GM19043 (cell line): ENCODE measurements around the gene MANBA.
A peak's percentile ranks its signal among the peaks of the same experiment; 100 is the strongest.
"Not testable (repeated sequence)": the region's sequence is repeated elsewhere in the genome, so short reads cannot be mapped to it uniquely, and the experiment has no call there.

Experiments used
- ATAC-seq: cut with Tn5 transposase; IDR thresholded peaks from one replicate; pipeline ENCODE4 v1.9.1; 2021; ENCODE audit warnings: low read depth; ENCODE audit not compliant: unreplicated experiment

The MANBA gene

DNA sequence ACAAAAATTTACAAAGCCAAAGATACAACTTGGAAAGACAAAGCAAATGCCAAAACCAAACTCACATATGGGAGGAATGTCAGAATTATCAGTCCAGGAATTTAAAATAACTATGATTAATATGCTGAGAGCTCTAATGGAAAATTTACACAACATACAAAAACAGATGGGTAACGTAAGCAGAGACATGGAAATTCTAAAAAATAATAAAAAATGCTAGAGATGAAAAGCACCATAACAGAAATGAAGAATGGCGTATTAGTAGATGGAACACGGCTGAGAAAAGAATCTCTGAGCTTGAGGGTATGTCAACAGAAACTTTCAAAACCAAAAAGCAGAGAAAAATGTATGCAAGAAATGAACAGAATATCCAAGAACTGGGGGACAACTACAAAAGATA, 4.1 kb upstream of the MANBA start:
- ATAC-seq: no peak

DNA sequence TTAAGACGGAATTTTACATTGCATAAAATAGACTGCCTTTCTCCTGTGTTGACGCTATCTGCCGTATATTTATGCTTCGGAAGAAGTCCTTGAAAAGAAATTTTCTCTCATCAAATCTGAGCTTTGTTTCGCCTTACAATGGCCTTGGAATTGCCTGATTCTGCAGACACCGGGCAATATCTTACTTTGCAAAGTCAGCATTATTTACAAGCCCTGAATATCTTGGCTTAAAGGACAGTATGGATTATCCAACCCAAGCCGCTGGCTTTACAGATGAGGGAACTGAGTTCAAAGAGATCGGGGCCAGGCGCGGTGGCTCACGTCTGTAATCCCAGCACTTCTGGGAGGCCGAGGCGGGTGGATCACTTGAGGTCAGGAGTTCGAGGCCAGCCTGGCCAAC, 1.1 kb upstream of the MANBA start:
- no peak for ATAC-seq

DNA sequence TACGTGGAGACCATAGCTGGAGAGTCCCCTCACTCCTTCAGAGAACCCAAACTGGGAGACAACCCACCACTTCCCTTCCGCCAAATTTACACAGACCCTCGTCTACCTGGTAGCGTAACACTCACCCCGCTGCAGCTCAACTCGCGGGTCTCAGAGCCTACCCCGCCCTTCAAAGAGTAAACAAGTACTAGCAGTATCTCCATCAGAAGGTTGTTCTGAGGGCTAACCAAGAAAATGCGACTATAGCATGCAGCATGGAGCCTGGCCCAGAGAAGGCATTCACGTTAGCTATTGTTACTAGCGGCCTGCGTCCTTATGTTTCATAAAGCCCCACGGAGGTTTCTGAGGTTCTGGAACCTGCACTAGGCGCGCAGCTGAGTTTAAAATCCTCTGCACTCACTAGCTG, 531 bp upstream of the MANBA start:
- ATAC-seq: peak; percentile 7

DNA sequence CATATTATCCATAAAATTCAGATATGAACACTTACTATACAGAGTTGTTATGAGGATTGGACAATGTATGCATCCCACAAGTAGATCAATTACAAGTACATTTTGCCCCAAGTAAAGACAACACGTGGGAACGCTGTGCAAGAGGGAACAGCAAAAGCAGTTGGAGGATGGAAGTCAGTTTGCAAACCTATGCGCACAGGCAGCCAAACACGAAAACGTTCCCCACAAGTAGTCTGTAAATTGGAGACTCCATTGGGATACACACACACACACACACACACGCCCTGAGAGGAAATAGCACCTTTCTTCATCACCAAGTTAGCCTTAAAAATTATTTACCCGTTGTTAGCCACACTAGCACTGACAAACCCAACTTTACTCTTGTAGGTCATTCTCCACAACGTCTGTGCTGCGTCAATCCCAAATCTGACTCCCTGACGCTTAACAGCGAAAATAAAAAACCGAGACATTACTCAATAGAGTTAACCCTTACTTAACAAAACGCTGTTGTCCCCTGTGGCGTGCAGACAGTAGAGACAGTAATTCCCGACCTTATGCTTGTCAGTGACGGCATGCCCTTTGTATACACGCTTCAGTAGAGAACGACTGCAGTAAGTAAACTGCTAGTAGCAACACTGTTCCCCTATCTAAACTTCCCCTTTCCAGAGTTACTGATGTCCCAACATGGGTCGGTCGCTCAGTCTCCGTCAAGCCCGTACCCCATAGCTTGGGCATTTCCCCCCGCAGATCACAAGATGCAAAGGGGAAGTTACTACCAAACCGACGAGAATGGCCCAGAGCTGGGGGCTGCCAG, 730 bp downstream of the MANBA start:
- ATAC-seq: peak; percentile 42

DNA sequence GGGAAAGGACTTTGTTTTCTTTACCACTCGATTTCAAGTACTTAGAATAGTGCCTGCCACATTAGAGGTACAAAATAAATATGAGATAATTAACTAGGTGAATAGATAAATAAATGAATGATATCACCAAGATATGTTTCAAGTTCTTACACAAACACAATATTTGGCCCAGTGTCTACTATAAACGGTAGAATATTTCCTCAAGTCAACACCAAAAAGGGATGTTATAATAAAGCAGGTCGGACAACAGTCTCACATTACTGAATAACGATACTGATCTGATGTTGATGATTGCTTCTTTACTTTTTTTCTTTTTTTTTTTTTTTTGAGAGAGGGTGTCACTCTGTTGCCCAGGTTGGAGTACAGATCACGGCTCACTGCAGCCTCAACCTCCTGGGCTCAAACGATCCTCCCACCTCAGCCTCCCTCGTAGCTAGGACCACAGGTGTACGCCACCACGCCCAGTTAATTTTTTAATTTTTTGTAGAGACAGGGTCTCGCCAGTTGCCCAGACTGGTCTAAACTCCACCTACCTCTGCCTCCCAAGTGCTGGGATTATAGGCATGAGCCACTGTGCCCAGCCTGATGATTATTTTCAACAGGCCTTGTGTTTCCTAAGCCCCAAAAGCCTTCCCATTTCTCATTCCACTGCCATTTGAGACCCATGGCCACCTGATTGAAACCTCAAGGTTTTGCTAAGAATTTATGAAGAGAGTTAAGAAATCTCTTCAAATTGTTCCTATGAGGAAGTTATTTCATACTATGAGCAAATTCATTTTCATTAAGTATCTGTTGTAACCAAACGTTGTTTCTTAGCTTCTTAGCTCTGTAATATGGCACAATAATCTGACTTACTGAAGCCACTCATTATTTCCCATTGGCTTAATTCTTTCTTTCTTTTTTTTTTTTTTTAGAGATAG, 2.3 kb downstream of the MANBA start:
- ATAC-seq: no peak

DNA sequence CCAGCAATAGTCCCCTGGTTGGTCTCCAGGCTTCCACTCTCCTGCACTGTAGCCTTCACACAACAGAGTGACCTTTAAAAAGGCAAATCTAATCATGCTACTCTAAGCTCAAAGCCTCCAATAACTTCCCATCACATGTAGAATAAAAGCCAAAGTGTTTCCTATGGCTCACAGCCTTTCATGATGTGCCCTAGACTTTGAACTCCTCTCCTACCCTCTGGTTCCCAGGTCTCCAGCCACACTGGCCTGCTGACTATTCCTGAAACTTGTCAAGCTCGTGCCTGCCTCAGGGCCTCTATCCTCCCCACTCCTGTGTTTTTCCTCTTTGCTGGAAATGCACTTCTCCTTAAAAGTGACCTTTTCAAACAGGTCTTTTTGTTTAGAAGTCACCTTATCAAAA, 3.1 kb downstream of the MANBA start:
- no peak for ATAC-seq

DNA sequence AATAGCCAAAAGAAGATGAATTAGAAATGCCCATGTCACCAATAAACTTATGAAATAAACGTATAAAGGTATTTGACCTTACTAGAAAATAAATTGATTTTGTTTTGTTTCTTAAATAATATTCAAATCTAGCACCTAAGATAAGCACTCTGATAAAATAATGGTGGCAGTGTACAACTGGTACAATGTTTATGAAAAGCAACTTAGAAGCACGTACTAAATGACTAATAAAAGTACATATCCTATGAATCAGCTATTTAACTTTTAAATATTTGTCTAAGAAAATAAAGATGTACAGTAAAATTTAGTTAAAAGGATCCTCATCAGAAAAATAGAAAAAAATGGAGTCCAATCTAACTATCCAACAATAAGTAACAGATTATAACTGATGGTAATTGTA, 6.7 kb downstream of the MANBA start:
- ATAC-seq: no peak

DNA sequence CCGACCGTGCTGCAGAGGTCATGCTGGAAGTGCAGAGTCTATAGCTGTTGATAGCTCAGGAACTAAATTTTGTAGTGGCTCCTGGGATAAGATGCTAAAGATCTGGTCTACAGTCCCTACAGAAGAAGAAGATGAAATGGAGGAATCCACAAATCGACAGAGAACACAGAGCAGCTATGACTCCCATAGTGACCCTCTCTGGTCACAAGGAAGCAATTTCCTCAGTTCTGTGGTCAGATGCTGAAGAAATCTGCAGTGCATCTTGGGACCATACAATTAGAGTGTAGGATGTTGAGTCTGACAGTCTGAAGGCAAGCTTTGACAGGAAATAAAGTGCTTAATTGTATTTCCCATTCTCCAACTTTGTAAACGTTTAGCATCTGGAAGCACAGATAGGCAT, 8.8 kb downstream of the MANBA start:
- ATAC-seq: no peak

DNA sequence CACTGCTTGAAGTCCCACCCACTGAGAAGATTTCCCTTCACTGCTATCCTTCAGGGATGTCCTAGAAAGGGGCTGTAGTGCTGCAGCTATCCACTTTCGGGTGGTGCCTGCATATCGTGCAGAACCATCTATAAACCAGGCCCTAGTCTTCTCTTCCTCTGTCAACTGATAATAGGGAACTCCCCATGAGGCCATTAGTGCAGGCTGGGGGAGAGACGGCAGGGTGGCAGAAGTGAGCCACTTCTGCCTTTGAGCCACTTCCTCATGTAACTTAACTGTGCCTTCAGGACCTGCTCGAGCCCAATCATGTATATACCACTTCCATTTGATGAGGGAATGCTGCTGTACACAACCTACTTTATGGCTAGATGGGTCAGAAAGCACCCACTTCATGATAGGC, 17.4 kb downstream of the MANBA start:
- ATAC-seq: peak; percentile 99

DNA sequence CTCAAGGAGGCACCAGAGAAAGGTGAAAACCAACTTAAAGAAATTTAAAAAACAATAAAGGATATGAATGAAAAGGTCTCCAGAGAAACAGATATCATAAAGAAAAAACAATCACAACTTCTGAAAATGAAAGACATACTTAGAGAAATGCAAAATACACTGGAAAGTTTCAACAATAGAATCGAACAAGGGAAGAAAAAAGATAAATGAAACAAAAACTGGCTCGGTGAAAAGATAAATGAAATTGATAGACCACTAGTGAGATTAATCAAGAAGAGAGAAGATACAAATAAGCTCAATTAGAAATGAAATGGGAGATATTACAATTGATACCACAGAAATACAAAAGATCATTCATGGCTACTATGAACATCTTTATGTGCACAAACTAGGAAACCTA, 22.0 kb downstream of the MANBA start:
- ATAC-seq: not testable (repeated sequence)

DNA sequence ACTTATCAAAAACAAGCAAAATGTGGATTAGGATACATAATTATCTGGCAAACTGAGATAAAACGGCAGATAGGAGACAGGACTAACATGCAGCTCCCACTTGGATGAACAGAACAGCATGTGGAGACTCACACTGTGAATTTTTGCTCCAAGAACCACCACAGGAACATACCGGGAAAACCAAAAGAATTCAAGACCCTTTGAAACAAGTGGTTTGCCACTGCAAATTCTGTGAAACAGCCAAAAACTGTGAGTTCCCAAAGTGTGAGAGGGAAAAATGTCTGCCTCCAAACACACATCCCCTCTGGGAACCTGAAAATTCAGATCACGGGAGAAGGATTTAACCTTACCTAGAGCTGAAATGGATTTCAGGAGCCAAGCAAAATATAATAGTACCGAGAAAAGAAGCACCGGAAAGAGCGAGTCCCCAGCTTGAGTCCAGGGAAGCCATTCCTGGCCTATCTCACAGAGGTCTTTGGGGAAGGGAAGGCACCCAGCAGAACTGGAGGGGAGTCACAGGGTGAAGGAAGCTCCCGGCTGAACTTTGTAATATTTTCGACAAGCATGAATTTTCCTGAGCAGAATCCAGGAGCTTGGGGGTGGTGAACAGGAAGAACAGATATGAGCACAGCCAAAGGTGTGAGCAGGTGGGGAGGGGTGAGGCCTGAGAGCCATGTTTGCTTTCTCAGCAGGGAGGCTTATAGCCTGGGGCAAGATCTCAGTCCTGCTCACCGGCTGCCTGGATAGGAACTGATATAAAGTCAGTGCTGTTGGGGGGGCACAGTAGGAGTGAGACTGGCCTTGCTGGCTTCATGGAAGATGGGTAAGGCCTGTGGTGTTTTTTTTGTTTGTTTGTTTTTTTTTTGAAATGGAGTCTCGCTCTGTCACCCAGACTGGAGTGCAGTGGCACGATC, 23.9 kb downstream of the MANBA start:
- ATAC-seq: no peak

DNA sequence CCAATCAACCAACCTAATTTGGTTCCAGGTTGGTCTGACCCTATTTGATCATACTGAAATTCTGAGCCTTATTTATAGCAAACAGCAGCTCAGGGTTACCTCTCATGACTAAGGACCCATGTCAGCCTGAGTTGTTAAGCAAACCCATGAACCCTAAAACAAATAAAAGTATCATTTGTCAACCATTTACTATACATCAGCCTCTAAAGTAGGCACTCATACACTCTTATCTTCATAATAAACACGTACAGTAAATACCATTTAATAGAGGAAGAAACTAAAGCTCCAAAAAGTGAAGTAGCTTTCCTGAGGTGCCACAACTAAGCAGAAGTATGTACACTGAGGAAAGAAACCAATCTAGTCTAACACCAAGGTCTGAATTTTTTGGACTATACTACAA, 25.2 kb downstream of the MANBA start:
- ATAC-seq: no peak

DNA sequence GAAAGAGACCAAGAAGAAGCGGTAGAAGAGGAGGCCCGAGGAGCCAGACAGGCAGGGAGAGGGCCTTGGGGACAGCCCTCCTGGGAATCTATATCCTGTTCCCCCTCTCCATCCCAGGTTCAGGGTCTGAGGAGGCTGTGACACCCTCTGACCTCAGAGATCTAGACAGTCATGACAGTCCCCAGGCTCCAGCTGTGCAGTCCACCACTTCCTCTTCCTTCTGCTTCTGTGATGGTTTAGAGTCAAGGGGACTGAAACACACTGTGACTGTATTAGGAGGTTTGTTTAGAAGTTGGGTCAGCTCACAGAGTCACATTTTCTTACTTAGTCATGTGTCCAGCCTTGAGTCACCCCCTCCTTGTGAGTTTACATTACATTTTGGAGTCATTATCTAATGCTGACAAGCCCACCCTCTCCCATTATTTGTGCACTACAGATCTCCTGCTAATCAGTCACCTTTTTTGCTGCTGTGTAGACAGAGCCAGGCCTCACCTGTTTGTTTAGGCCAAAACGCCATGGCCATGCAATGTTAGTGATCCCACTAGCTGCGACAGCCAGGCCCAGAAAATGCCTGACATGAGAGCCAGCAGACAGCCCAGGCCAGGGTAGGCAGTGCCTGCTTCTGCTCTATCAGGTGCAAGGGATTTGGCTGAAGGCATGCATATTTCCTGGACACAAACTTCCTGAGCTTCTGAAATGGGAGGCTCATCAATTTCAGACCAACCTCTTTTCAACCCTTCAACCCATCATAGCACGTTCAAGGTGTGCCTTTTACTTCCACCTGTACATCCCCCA, 26.0 kb downstream of the MANBA start:
- ATAC-seq: peak; percentile 100

DNA sequence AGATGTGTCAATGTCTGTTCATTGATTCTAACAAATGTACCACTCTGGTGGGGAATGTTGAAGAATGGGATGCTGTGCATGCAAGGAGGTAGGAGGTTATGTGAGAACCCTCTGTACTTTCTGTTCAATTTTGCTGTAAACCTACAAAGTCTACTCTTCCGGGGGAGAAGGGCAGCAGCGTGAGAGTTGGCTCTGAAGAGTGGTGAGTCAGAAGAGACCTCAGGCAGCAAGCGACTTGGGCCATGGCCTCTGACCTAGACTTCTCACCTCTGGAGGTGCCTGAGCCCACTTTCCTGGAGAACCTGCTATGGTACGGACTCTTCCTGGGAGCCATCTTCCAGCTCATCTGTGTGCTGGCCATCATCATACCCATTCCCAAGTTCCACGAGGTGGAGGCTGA, 26.7 kb downstream of the MANBA start:
- ATAC-seq: peak; percentile 9

DNA sequence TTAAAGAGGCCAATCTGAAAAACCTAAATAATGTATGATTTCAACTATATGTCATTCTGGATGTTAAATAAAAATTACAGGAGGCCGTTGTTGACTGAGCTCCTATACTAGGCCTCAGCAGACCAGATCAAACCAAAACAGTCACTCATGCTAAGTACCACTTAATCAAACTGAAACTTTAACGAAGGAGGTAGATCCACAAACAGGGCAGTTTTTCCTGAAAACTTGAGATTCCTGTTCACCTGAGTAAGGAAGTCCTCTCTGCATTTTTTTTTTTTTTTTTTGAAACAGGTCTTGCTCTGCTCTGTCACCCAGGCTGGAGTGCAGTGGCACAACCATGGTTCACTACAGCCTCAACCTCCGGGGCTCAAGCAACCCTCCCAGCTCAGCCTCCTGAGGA, 27.7 kb downstream of the MANBA start:
- no peak for ATAC-seq

DNA sequence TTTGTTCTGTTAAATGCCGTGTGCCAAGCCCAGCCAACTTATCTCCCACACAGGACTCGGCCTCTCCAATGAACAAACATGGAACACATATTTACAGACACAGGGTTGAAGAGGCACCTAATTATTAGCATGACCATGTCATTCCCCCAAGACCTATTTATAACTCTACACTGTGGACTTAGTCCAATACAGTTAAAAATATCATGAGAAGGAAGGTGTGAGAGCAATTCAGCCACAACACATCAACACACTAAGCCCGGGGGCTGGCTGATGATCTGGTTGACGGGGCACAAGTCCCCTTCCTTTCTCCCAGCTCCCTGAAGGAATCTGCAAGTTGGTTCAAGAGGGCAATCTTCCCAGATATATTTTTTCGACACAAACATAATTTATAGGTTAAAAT, 28.1 kb downstream of the MANBA start:
- no peak for ATAC-seq

DNA sequence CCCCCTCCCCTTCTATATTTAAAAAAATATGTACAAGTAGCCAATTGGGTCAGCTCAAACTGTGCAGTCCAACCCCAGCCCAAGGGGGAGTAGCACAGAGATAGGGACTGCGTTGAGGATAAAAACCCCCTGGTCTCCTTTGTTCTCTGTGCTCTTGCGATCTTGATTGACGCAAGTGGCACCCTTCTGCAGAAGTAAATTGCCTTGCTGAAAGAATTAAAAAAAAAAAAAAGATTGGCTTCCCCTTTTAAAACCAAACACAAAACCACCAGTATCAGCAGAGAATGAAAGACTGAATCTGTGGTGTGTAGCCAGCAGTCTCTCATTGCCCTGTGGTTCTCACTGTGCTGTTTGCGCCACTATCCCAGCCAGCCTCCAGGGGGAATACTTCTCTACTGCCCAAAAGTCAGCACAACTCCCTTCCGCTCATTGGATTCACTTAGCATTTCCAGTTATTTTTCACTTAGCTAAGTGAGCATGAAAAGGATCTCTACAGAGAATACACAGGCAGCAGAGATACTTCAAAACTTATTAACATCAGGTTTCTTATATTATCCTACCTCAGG, 29.7 kb downstream of the MANBA start:
- no peak for ATAC-seq

DNA sequence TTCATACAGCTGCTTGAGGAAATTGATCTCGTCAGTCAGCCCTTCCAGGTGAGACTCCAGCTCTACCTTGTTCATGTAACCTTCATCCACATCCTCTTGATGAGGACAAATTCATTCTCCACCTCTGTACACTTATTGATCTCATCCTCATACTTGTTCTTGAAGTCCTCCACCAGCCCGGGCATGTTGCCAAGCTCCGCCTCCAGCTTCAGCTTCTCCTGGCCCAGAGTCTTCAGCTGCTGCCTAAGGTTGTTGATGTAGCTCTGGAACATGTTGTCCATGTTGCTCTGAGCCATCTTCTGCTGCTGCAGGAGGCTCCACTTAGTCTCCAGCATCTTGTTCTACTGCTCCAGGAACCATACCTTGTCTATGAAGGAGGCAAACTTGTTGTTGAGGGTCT, 31.3 kb downstream of the MANBA start:
- not testable (repeated sequence) for ATAC-seq

DNA sequence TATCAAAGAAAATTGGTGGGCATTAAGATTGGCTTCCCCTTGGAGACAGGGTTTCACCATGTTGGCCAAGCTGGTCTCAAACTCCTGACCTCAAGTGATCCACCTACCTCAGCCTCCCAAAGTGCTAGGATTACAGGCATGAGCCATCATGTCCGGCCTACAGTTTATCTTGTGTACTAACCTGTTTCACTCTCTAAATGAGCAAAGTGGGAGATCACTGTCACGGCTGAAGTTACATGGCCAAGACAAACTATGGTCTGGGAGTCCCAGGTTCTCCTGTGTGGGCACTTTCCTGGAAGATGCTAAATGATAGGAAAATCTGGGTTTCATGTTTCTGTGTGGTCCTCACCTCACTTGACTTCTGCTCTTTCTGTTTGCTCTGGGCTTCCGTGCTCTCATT, 33.8 kb downstream of the MANBA start:
- not testable (repeated sequence) for ATAC-seq

DNA sequence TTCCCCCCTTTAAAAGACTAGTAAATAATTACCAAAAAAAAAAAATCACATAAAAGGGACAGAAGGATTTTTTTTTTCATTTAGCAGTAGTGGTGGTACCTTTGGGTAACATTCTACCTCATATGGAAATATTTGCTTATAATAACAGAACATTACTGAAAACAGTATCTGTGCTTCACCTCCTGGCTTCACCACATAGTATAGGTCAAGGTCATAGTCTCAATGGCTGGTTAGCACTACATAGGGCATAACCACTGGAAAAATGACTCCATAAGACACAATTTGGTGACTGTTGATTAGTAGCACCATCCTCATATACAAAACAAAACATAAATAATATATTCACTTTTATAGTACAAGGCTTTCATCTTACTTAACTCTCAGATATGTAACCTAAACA, 34.7 kb downstream of the MANBA start:
- ATAC-seq: no peak
